ENCODE results near the gene COPG1.

DNA sequence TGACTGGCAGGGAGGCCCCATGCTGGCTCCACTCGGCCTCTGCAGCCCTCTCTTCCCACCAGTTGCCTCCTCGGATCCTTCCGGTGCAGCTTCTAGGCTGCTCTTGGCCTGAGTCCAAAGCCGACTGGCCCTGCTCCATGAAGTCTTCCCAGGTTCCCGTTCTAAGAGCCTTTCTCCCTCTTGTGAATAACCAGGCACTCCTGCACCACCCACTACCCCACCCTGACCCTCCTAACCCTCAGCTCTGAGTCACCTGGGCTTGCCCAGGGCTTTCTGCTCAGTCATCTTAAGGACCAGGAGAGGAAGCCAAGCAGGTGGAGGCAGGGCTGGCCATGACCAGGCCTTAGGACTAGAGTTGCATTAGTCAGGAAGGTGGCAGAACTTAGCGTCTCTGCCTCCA, 37.6 kb upstream of the COPG1 start:
- TF ChIP-seq POLR2AphosphoS5 (IDR thresholded peaks at IDR 0.05) (peak in 3 of 4 donors; percentile 33 to 61 (median 38)), POLR2A (IDR thresholded peaks at IDR 0.05) (no peak), EP300 (IDR thresholded peaks at IDR 0.05) (no peak)
- TF ChIP-seq, protein P1, sequence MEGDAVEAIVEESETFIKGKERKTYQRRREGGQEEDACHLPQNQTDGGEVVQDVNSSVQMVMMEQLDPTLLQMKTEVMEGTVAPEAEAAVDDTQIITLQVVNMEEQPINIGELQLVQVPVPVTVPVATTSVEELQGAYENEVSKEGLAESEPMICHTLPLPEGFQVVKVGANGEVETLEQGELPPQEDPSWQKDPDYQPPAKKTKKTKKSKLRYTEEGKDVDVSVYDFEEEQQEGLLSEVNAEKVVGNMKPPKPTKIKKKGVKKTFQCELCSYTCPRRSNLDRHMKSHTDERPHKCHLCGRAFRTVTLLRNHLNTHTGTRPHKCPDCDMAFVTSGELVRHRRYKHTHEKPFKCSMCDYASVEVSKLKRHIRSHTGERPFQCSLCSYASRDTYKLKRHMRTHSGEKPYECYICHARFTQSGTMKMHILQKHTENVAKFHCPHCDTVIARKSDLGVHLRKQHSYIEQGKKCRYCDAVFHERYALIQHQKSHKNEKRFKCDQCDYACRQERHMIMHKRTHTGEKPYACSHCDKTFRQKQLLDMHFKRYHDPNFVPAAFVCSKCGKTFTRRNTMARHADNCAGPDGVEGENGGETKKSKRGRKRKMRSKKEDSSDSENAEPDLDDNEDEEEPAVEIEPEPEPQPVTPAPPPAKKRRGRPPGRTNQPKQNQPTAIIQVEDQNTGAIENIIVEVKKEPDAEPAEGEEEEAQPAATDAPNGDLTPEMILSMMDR (IDR thresholded peaks at IDR 0.05), result no peak

Data from sigmoid colon (tissue), 4 donors.